Limb (tissue), 2 donors: ENCODE results near the gene ANGPTL3.

Experiments used
- DNase-seq, 2 donors: peaks; one replicate each; pipeline ENCODE4 v3.0.0-alpha.2; 2016; ENCODE audit errors: extremely low spot score in 2 of 2

The ANGPTL3 gene

GRCh38 chr1:62628506-62628905 is 31.2 kb downstream of the ANGPTL3 start:
- DNase-seq = no peak

- DNase-seq = no peak
Observed at GRCh38 chr1:62637392-62638105, 40.2 kb downstream of the ANGPTL3 start.

- DNase-seq = no peak
Observed at GRCh38 chr1:62643283-62643682, 46.0 kb downstream of the ANGPTL3 start.

- no peak for DNase-seq
Observed at GRCh38 chr1:62652387-62652786, 55.1 kb downstream of the ANGPTL3 start.

GRCh38 chr1:62654744-62655143 is 57.4 kb downstream of the ANGPTL3 start:
- DNase-seq = no peak
